ENCODE results near the gene SPOCK2. TPM values are rescaled to one million over a fixed set of nuclear protein-coding genes. Genes with fewer than 3 reads are reported as not detected.

SPOCK2 gene
- polyA plus RNA-seq, 1 of the 3 experiments (the other 2 are of a cell fraction): 0.18 TPM

DNA sequence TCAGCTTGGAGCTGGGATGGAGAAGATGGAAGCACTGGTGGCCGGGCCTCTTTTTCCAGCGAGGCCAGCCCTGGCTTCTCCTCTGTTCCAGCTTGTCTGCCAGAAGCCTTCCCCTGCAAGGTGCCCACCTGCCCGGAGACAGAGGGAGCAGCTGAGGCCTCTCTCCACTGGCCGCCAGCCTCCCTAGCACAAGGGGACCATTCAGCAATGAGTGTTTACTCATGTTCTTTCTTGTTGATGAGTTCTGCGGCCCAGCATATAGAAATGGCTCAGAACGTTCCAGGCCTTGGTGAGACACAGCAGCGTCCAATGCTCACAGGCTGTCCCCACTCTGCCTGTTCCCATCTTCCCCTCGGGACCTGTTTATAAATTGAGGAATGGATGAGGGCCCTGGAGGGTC lies 76.9 kb downstream of the SPOCK2 start:
- no peak overlapping the region for H3K4me3 ChIP-seq (ENCODE audit: low read depth in 2 of 2, low read length in 1 of 2)
- no peak overlapping the region for H3K9ac ChIP-seq
- H3K36me3 ChIP-seq (replicated peaks in 1 of 2; ENCODE audit: control insufficient read depth in 1 of 2, insufficient read depth in 2 of 2, low read length in 1 of 2): peaks cover 0 to 11% of the 10 kb centered on the region in 2 experiments
- H3K27me3 ChIP-seq (ENCODE audit: insufficient read depth): no peaks in the 10 kb centered on the region
- H2AFZ ChIP-seq (ENCODE audit: low read depth): no peak overlapping the region
- WGBS (ENCODE audit: low lambda C conversion rate): 93% methylated on average over 7 of the region's 8 CpGs
- H3K27ac ChIP-seq (ENCODE audit: low read depth in 2 of 2, low read length in 1 of 2): no peak overlapping the region; a peak in 1 of 4 replicates
- H3F3A ChIP-seq (replicated peaks; ENCODE audit: insufficient read depth): peaks cover 3% of the 10 kb centered on the region
- no peak for DNase-seq
- ChIA-PET CTCF (interaction anchor here (0.6 to 3.5 kb wide), 4 partner anchors 37 to 315 kb away, joined by 3 to 15 read pairs (median 6); no protein-coding TSS in a partner anchor), POLR2A (no interaction called here)
- no peaks in the 10 kb centered on the region for H3K9me2 ChIP-seq
- H3K4me1 ChIP-seq (ENCODE audit: control insufficient read depth in 1 of 2, insufficient read depth in 2 of 2, low read depth in 1 of 2, low read length in 1 of 2): peaks cover 13 to 55% of the 10 kb centered on the region in 2 experiments
- H3K4me2 ChIP-seq: no peak overlapping the region
- no peaks in the 10 kb centered on the region for H4K20me1 ChIP-seq (ENCODE audit: insufficient read depth)
- TF ChIP-seq, protein P1, sequence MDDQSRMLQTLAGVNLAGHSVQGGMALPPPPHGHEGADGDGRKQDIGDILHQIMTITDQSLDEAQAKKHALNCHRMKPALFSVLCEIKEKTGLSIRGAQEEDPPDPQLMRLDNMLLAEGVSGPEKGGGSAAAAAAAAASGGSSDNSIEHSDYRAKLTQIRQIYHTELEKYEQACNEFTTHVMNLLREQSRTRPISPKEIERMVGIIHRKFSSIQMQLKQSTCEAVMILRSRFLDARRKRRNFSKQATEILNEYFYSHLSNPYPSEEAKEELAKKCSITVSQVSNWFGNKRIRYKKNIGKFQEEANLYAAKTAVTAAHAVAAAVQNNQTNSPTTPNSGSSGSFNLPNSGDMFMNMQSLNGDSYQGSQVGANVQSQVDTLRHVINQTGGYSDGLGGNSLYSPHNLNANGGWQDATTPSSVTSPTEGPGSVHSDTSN (IDR thresholded peaks at IDR 0.05): no peak
- TF ChIP-seq FOXM1 (IDR thresholded peaks at IDR 0.05; ENCODE audit: low read depth) (no peak), EZH2phosphoT487 (IDR thresholded peaks at IDR 0.05; ENCODE audit: borderline replicate concordance, low read depth) (no peak), POLR2AphosphoS5 (IDR thresholded peaks at IDR 0.05; ENCODE audit: low read depth, low read length) (no peak), RXRA (IDR thresholded peaks at IDR 0.05; ENCODE audit: borderline replicate concordance, low read depth) (no peak), EP300 (IDR thresholded peaks at IDR 0.05; ENCODE audit: borderline replicate concordance in 1 of 2, low read depth in 1 of 2, low read length in 1 of 2) (no peak), FOXJ3 (CRISPR knock-in tag; IDR thresholded peaks at IDR 0.05) (no peak), FOSL2 (IDR thresholded peaks at IDR 0.05; ENCODE audit: borderline replicate concordance, low read depth) (no peak), YY1 (IDR thresholded peaks at IDR 0.05; ENCODE audit: low read depth) (no peak), CHD2 (IDR thresholded peaks at IDR 0.05; ENCODE audit: low read length, partially characterized antibody) (no peak), SMC3 (IDR thresholded peaks at IDR 0.05; ENCODE audit: low read depth, low read length) (no peak), GATA2 (CRISPR knock-in tag; IDR thresholded peaks at IDR 0.05) (no peak), NRF1 (IDR thresholded peaks at IDR 0.05; ENCODE audit: low read depth, low read length) (no peak), MXI1 (IDR thresholded peaks at IDR 0.05; ENCODE audit: low read depth, low read length) (no peak), MEF2A (IDR thresholded peaks at IDR 0.05; ENCODE audit: borderline replicate concordance, low read depth) (no peak), TAF1 (IDR thresholded peaks at IDR 0.05; ENCODE audit: borderline replicate concordance, low read depth, low read length) (no peak)
- TF ChIP-seq, protein P2, sequence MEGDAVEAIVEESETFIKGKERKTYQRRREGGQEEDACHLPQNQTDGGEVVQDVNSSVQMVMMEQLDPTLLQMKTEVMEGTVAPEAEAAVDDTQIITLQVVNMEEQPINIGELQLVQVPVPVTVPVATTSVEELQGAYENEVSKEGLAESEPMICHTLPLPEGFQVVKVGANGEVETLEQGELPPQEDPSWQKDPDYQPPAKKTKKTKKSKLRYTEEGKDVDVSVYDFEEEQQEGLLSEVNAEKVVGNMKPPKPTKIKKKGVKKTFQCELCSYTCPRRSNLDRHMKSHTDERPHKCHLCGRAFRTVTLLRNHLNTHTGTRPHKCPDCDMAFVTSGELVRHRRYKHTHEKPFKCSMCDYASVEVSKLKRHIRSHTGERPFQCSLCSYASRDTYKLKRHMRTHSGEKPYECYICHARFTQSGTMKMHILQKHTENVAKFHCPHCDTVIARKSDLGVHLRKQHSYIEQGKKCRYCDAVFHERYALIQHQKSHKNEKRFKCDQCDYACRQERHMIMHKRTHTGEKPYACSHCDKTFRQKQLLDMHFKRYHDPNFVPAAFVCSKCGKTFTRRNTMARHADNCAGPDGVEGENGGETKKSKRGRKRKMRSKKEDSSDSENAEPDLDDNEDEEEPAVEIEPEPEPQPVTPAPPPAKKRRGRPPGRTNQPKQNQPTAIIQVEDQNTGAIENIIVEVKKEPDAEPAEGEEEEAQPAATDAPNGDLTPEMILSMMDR (IDR thresholded peaks at IDR 0.05): no peak
- TF ChIP-seq, protein P3, sequence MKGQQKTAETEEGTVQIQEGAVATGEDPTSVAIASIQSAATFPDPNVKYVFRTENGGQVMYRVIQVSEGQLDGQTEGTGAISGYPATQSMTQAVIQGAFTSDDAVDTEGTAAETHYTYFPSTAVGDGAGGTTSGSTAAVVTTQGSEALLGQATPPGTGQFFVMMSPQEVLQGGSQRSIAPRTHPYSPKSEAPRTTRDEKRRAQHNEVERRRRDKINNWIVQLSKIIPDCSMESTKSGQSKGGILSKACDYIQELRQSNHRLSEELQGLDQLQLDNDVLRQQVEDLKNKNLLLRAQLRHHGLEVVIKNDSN (IDR thresholded peaks at IDR 0.05; ENCODE audit: borderline replicate concordance, low read depth): no peak
- TF ChIP-seq, protein P4, sequence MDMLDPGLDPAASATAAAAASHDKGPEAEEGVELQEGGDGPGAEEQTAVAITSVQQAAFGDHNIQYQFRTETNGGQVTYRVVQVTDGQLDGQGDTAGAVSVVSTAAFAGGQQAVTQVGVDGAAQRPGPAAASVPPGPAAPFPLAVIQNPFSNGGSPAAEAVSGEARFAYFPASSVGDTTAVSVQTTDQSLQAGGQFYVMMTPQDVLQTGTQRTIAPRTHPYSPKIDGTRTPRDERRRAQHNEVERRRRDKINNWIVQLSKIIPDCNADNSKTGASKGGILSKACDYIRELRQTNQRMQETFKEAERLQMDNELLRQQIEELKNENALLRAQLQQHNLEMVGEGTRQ (IDR thresholded peaks at IDR 0.05; ENCODE audit: borderline replicate concordance, low read depth, low read length): no peak
- TF ChIP-seq, protein P5, sequence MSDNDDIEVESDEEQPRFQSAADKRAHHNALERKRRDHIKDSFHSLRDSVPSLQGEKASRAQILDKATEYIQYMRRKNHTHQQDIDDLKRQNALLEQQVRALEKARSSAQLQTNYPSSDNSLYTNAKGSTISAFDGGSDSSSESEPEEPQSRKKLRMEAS (IDR thresholded peaks at IDR 0.05; ENCODE audit: low read depth): no peak
- H3K9me3 ChIP-seq: no peaks in the 10 kb centered on the region
- H3K79me2 ChIP-seq (ENCODE audit: insufficient read depth): peaks cover 3% of the 10 kb centered on the region; the same call in 1 of the 2 replicates
